GM18505 (cell line): ENCODE measurements around the gene AP4S1.
"Not testable (repeated sequence)": the region's sequence is repeated elsewhere in the genome, so short reads cannot be mapped to it uniquely, and the experiment has no call there.

Experiments
- ATAC-seq: cut with Tn5 transposase; IDR thresholded peaks from one replicate; pipeline ENCODE4 v1.9.1; 2021; ENCODE audit not compliant: unreplicated experiment
- POLR2A ChIP-seq: IDR thresholded peaks from 4 replicates; pipeline ENCODE4 v1.6.1; 2011; ENCODE audit warnings: borderline replicate concordance; ENCODE audit not compliant: insufficient read depth, insufficient read length; ENCODE audit errors: extremely low read depth

Gene AP4S1

GRCh38 chr14:31043379-31043778 is 17.9 kb downstream of the AP4S1 start:
- no peak for TF ChIP-seq POLR2A
- no peak for ATAC-seq

- no peak for TF ChIP-seq POLR2A
- ATAC-seq, result no peak
These were observed 20.1 kb downstream of the AP4S1 start for GRCh38 chr14:31045501-31046080.

GRCh38 chr14:31047503-31047902 is 22.1 kb downstream of the AP4S1 start:
- no peak for TF ChIP-seq POLR2A
- no peak for ATAC-seq

GRCh38 chr14:31051023-31051422 is 25.6 kb downstream of the AP4S1 start:
- ATAC-seq, result no peak
- no peak for TF ChIP-seq POLR2A

- ATAC-seq, result no peak
- TF ChIP-seq POLR2A, result no peak
These were observed 26.1 kb downstream of the AP4S1 start for GRCh38 chr14:31051511-31051910.

GRCh38 chr14:31052905-31053586 is 27.6 kb downstream of the AP4S1 start:
- not testable (repeated sequence) for ATAC-seq

GRCh38 chr14:31057035-31057434 is 31.6 kb downstream of the AP4S1 start:
- no peak for ATAC-seq
- no peak for TF ChIP-seq POLR2A

- no peak for TF ChIP-seq POLR2A
- ATAC-seq, result no peak
These were observed 32.4 kb downstream of the AP4S1 start for GRCh38 chr14:31057701-31058364.

GRCh38 chr14:31059152-31059924 is 33.9 kb downstream of the AP4S1 start:
- ATAC-seq, result no peak
- TF ChIP-seq POLR2A, result no peak

- no peak for TF ChIP-seq POLR2A
These were observed 34.9 kb downstream of the AP4S1 start for GRCh38 chr14:31060253-31060875.

GRCh38 chr14:31062908-31063307 is 37.5 kb downstream of the AP4S1 start:
- not testable (repeated sequence) for ATAC-seq

More at GRCh38 chr14:31060253-31060875, 34.9 kb downstream of the AP4S1 start:
- ATAC-seq, result no peak

GRCh38 chr14:31068235-31068634 is 42.8 kb downstream of the AP4S1 start:
- no peak for TF ChIP-seq POLR2A
- ATAC-seq, result no peak

GRCh38 chr14:31069343-31069742 is 43.9 kb downstream of the AP4S1 start:
- TF ChIP-seq POLR2A, result no peak
- ATAC-seq, result no peak
